IMR-90 (cell line): ENCODE measurements around the gene P2RY2.

Experiments
- BHLHE40 ChIP-seq: fragments of 150-350 bp; IDR thresholded peaks from 2 replicates; pipeline ENCODE4 v1.6.1; 2016; ENCODE audit warnings: mild to moderate bottlenecking, low read depth, low read length
- CEBPB ChIP-seq: IDR thresholded peaks from 2 replicates; pipeline ENCODE4 v1.6.1; 2012; ENCODE audit warnings: low read depth, low read length, improper control_type of control experiment
- CHD1 ChIP-seq: IDR thresholded peaks from 2 replicates; pipeline ENCODE4 v1.6.1; 2012; ENCODE audit warnings: low read depth, low read length, improper control_type of control experiment
- FOS ChIP-seq: fragments of 150-350 bp; IDR thresholded peaks from 2 replicates; pipeline ENCODE4 v1.6.1; 2016; ENCODE audit warnings: low read depth, low read length
- MAFK ChIP-seq: IDR thresholded peaks from 2 replicates; pipeline ENCODE4 v1.6.1; 2012; ENCODE audit warnings: low read depth, low read length, improper control_type of control experiment
- MAZ ChIP-seq: IDR thresholded peaks from 2 replicates; pipeline ENCODE4 v1.6.1; 2012; ENCODE audit warnings: low read depth, mild to moderate bottlenecking, low read length, improper control_type of control experiment, moderate library complexity, borderline replicate concordance
- MXI1 ChIP-seq: IDR thresholded peaks from 2 replicates; pipeline ENCODE4 v1.6.1; 2012; ENCODE audit warnings: low read depth, mild to moderate bottlenecking, low read length, moderate library complexity, borderline replicate concordance
- NFE2L2 ChIP-seq: fragments of 150-350 bp; IDR thresholded peaks from 2 replicates; pipeline ENCODE4 v1.6.1; 2016; ENCODE audit warnings: low read depth, mild to moderate bottlenecking, low read length
- POLR2A ChIP-seq: IDR thresholded peaks from 2 replicates; pipeline ENCODE4 v1.6.1; 2012; ENCODE audit warnings: mild to moderate bottlenecking, low read depth, low read length
- RAD21 ChIP-seq: IDR thresholded peaks from 2 replicates; pipeline ENCODE4 v1.6.1; 2012; ENCODE audit warnings: low read length, improper control_type of control experiment
- RCOR1 ChIP-seq: IDR thresholded peaks from 2 replicates; pipeline ENCODE4 v1.6.1; 2012; ENCODE audit warnings: mild to moderate bottlenecking, low read length, improper control_type of control experiment; ENCODE audit not compliant: insufficient replicate concordance
- TF ChIP-seq, protein P1 (sequence below): conservative IDR thresholded peaks from 2 replicates; pipeline ENCODE4 v1.5.1; 2012; ENCODE audit warnings: mild to moderate bottlenecking, low read depth, low read length, improper control_type of control experiment
- TF ChIP-seq, protein P2 (sequence below): fragments of 150-350 bp; IDR thresholded peaks from 2 replicates; pipeline ENCODE4 v1.6.1; 2016; ENCODE audit warnings: low read depth, mild to moderate bottlenecking, low read length, moderate library complexity, borderline replicate concordance

DNA sequence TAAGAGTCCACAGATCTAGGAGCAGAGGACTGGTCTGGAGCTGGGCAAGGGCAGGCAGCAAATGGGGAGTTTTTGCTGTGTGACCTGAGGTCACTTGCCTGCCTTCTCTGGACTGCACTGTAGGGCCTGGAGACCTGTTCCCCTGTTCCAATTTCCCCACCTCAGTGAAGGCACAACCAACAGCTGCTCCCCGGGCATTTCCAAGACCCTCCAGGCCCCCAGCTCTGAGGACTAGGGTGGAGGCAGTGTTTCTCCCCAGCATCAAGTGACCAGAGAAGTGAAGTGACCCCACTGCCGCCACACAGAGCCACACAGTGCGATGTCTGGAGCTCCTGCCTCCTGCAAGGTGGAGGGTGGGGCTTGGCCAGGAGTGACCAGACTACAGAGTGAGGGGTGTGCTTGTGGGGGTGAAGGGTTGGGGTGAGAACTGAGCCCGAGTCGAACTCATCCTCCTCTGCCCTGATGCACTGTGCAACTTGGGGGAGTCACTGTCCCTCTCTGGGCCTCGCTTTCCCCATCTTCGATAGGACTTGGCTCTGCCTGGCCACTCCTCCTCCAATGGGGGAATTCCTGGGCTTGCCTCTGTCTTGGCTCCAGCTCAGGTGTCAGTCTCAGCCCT is 21.6 kb downstream of the P2RY2 start:
- no peak for TF ChIP-seq POLR2A
- TF ChIP-seq, protein P1, sequence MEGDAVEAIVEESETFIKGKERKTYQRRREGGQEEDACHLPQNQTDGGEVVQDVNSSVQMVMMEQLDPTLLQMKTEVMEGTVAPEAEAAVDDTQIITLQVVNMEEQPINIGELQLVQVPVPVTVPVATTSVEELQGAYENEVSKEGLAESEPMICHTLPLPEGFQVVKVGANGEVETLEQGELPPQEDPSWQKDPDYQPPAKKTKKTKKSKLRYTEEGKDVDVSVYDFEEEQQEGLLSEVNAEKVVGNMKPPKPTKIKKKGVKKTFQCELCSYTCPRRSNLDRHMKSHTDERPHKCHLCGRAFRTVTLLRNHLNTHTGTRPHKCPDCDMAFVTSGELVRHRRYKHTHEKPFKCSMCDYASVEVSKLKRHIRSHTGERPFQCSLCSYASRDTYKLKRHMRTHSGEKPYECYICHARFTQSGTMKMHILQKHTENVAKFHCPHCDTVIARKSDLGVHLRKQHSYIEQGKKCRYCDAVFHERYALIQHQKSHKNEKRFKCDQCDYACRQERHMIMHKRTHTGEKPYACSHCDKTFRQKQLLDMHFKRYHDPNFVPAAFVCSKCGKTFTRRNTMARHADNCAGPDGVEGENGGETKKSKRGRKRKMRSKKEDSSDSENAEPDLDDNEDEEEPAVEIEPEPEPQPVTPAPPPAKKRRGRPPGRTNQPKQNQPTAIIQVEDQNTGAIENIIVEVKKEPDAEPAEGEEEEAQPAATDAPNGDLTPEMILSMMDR, result no peak
- TF ChIP-seq MAFK, result no peak
- TF ChIP-seq MAZ, result no peak
- TF ChIP-seq CHD1, result no peak
- TF ChIP-seq FOS, result no peak
- no peak for TF ChIP-seq RAD21
- TF ChIP-seq CEBPB, result no peak
- TF ChIP-seq RCOR1, result no peak
- TF ChIP-seq MXI1, result no peak
- TF ChIP-seq, protein P2, sequence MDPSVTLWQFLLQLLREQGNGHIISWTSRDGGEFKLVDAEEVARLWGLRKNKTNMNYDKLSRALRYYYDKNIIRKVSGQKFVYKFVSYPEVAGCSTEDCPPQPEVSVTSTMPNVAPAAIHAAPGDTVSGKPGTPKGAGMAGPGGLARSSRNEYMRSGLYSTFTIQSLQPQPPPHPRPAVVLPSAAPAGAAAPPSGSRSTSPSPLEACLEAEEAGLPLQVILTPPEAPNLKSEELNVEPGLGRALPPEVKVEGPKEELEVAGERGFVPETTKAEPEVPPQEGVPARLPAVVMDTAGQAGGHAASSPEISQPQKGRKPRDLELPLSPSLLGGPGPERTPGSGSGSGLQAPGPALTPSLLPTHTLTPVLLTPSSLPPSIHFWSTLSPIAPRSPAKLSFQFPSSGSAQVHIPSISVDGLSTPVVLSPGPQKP, result no peak
- no peak for TF ChIP-seq BHLHE40
- TF ChIP-seq NFE2L2, result no peak
